Central memory CD8-positive, alpha-beta T cell (primary cell): ENCODE measurements around the gene CFAP221.

Experiments used
- ATAC-seq: fragments of 150-1000 bp; cut with Tn5 transposase; replicated peaks from 2 replicates; pipeline ENCODE4 v1.10.0; 2022; ENCODE audit warnings: mild to moderate bottlenecking, moderate FRiP score, moderate number of reproducible peaks; ENCODE audit not compliant: poor library complexity, severe bottlenecking; ENCODE audit errors: extremely low read depth
- DNase-seq, 2 donors: peaks; one replicate each; pipeline ENCODE4 v3.0.0; 2021; ENCODE audit warnings: low spot score in 2 of 2
- H3K27ac Mint-ChIP-seq: one replicate; pipeline ENCODE4 v1.8.0; 2022; ENCODE audit warnings: low read depth, mild to moderate bottlenecking, moderate library complexity, mixed read lengths
- H3K27me3 Mint-ChIP-seq: one replicate; pipeline ENCODE4 v1.8.0; 2022; ENCODE audit warnings: mixed read lengths
- H3K36me3 Mint-ChIP-seq: one replicate; pipeline ENCODE4 v1.8.0; 2022; ENCODE audit warnings: mild to moderate bottlenecking, moderate library complexity, mixed read lengths; ENCODE audit not compliant: insufficient read depth
- H3K4me1 Mint-ChIP-seq: one replicate; pipeline ENCODE4 v1.8.0; 2022; ENCODE audit warnings: mixed read lengths
- H3K4me3 Mint-ChIP-seq: one replicate; pipeline ENCODE4 v1.8.0; 2022; ENCODE audit warnings: mild to moderate bottlenecking, moderate library complexity, mixed read lengths
- H3K9me3 Mint-ChIP-seq: one replicate; pipeline ENCODE4 v1.8.0; 2022; ENCODE audit warnings: mixed read lengths

The CFAP221 gene

GRCh38 chr2:119668546-119668945 is 124.3 kb downstream of the CFAP221 start:
- Mint-ChIP-seq H3K27ac (no peak overlapping the region), H3K4me1 (peaks cover 2% of the 10 kb centered on the region), H3K9me3 (no peaks in the 10 kb centered on the region), H3K4me3 (no peak overlapping the region), H3K27me3 (peaks cover 23% of the 10 kb centered on the region), H3K36me3 (no peaks in the 10 kb centered on the region)
- DNase-seq (no peak), ATAC-seq (no peak)

- no peak for ATAC-seq
- no peak overlapping the region for H3K4me3 Mint-ChIP-seq
These were observed 126.8 kb downstream of the CFAP221 start for GRCh38 chr2:119671016-119671415.

GRCh38 chr2:119671752-119672151 is 127.5 kb downstream of the CFAP221 start:
- H3K36me3 Mint-ChIP-seq: no peaks in the 10 kb centered on the region
- no peaks in the 10 kb centered on the region for H3K27me3 Mint-ChIP-seq
- H3K4me3 Mint-ChIP-seq: no peak overlapping the region
- no peaks in the 10 kb centered on the region for H3K4me1 Mint-ChIP-seq
- DNase-seq (no peak), ATAC-seq (no peak)
- no peak overlapping the region for H3K27ac Mint-ChIP-seq
- H3K9me3 Mint-ChIP-seq: no peaks in the 10 kb centered on the region

More at GRCh38 chr2:119671016-119671415, 126.8 kb downstream of the CFAP221 start:
- no peaks in the 10 kb centered on the region for H3K4me1 Mint-ChIP-seq
- no peaks in the 10 kb centered on the region for H3K9me3 Mint-ChIP-seq
- H3K27ac Mint-ChIP-seq: no peak overlapping the region
- DNase-seq: no peak
- no peaks in the 10 kb centered on the region for H3K36me3 Mint-ChIP-seq
- no peaks in the 10 kb centered on the region for H3K27me3 Mint-ChIP-seq

- H3K27me3 Mint-ChIP-seq: no peaks in the 10 kb centered on the region
- ATAC-seq: no peak
These were observed 128.1 kb downstream of the CFAP221 start for GRCh38 chr2:119672161-119672862.

GRCh38 chr2:119673796-119674195 is 129.5 kb downstream of the CFAP221 start:
- no peaks in the 10 kb centered on the region for H3K27me3 Mint-ChIP-seq
- no peak overlapping the region for H3K27ac Mint-ChIP-seq
- H3K9me3 Mint-ChIP-seq: no peaks in the 10 kb centered on the region
- no peak for ATAC-seq
- peaks cover 10% of the 10 kb centered on the region for H3K36me3 Mint-ChIP-seq
- no peak for DNase-seq
- peaks cover 10% of the 10 kb centered on the region for H3K4me1 Mint-ChIP-seq
- H3K4me3 Mint-ChIP-seq: no peak overlapping the region

More at GRCh38 chr2:119672161-119672862, 128.1 kb downstream of the CFAP221 start:
- no peak overlapping the region for H3K4me3 Mint-ChIP-seq
- DNase-seq: no peak
- H3K36me3 Mint-ChIP-seq: no peaks in the 10 kb centered on the region
- H3K4me1 Mint-ChIP-seq: no peaks in the 10 kb centered on the region
- no peaks in the 10 kb centered on the region for H3K9me3 Mint-ChIP-seq
- no peak overlapping the region for H3K27ac Mint-ChIP-seq

- Mint-ChIP-seq H3K9me3 (no peaks in the 10 kb centered on the region), H3K4me3 (no peak overlapping the region), H3K4me1 (peaks cover 18% of the 10 kb centered on the region), H3K27me3 (no peaks in the 10 kb centered on the region), H3K36me3 (peaks cover 15% of the 10 kb centered on the region), H3K27ac (no peak overlapping the region)
- DNase-seq (no peak), ATAC-seq (no peak)
These were observed 130.7 kb downstream of the CFAP221 start for GRCh38 chr2:119674711-119675500.

- H3K4me3 Mint-ChIP-seq: peak overlapping the region; percentile 93
- peaks cover 27% of the 10 kb centered on the region for H3K4me1 Mint-ChIP-seq
- H3K9me3 Mint-ChIP-seq: no peaks in the 10 kb centered on the region
- DNase-seq (no peak), ATAC-seq (peak; percentile 45)
- peak overlapping the region; percentile 98 for H3K27ac Mint-ChIP-seq
- peaks cover 16% of the 10 kb centered on the region for H3K36me3 Mint-ChIP-seq
- no peaks in the 10 kb centered on the region for H3K27me3 Mint-ChIP-seq
These were observed 133.9 kb downstream of the CFAP221 start for GRCh38 chr2:119678021-119678656.

GRCh38 chr2:119679526-119679837 is 135.2 kb downstream of the CFAP221 start:
- Mint-ChIP-seq H3K4me1 (peaks cover 36% of the 10 kb centered on the region), H3K27ac (peak overlapping the region; percentile 98), H3K36me3 (peaks cover 16% of the 10 kb centered on the region), H3K9me3 (no peaks in the 10 kb centered on the region), H3K27me3 (no peaks in the 10 kb centered on the region), H3K4me3 (peak overlapping the region; percentile 93)
- no peak for DNase-seq
- ATAC-seq: no peak

- Mint-ChIP-seq H3K36me3 (peaks cover 16% of the 10 kb centered on the region), H3K27me3 (no peaks in the 10 kb centered on the region)
These were observed 135.6 kb downstream of the CFAP221 start for GRCh38 chr2:119679846-119680245.

GRCh38 chr2:119680457-119681202 is 136.4 kb downstream of the CFAP221 start:
- peak overlapping the region; percentile 93 for H3K4me3 Mint-ChIP-seq
- ATAC-seq (no peak), DNase-seq (no peak)
- peaks cover 16% of the 10 kb centered on the region for H3K36me3 Mint-ChIP-seq
- H3K9me3 Mint-ChIP-seq: no peaks in the 10 kb centered on the region
- peaks cover 36% of the 10 kb centered on the region for H3K4me1 Mint-ChIP-seq
- no peaks in the 10 kb centered on the region for H3K27me3 Mint-ChIP-seq
- H3K27ac Mint-ChIP-seq: no peak overlapping the region

More at GRCh38 chr2:119679846-119680245, 135.6 kb downstream of the CFAP221 start:
- peaks cover 36% of the 10 kb centered on the region for H3K4me1 Mint-ChIP-seq
- H3K27ac Mint-ChIP-seq: peak overlapping the region; percentile 98
- ATAC-seq (no peak), DNase-seq (no peak)
- H3K4me3 Mint-ChIP-seq: peak overlapping the region; percentile 93
- H3K9me3 Mint-ChIP-seq: no peaks in the 10 kb centered on the region

GRCh38 chr2:119681203-119681867 is 137.1 kb downstream of the CFAP221 start:
- Mint-ChIP-seq H3K4me1 (peaks cover 36% of the 10 kb centered on the region), H3K36me3 (peaks cover 16% of the 10 kb centered on the region), H3K27ac (no peak overlapping the region), H3K4me3 (peak overlapping the region; percentile 63), H3K9me3 (no peaks in the 10 kb centered on the region), H3K27me3 (no peaks in the 10 kb centered on the region)
- no peak for ATAC-seq
- DNase-seq: no peak

- Mint-ChIP-seq H3K36me3 (peaks cover 16% of the 10 kb centered on the region), H3K9me3 (no peaks in the 10 kb centered on the region), H3K27me3 (no peaks in the 10 kb centered on the region), H3K27ac (no peak overlapping the region), H3K4me3 (no peak overlapping the region), H3K4me1 (peaks cover 36% of the 10 kb centered on the region)
- no peak for DNase-seq
- no peak for ATAC-seq
These were observed 137.6 kb downstream of the CFAP221 start for GRCh38 chr2:119681868-119682220.
